SK-N-MC (cell line): ENCODE measurements around the gene RBM28.

Source experiments
- EZH2 ChIP-seq: fragments of 200-600 bp; sonication (generic); IDR thresholded peaks from one replicate; pipeline ENCODE4 v1.6.1; 2017; ENCODE audit warnings: antibody characterized with exemption
- POLR2AphosphoS5 ChIP-seq: IDR thresholded peaks from 2 replicates; pipeline ENCODE4 v1.6.1; 2012; ENCODE audit warnings: mild to moderate bottlenecking, low read depth, low read length, borderline replicate concordance

DNA sequence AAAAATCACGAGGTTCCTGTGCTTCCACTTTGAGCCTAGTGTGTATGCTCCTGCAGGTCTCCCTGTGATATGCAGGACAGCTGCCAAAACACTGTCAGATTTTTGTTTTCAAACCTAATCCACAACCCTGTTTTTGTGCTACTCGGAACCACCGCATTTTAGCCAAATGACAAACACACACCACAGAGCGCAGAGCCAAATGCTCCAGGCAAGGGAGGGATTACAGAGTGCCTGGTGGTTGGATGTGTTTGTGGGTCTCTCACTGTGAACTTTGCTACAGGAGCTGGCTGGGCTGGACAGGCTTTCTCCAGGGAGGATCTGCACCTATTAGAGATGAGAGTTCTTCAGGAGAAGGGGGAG is 5.7 kb upstream of the RBM28 start:
- TF ChIP-seq EZH2 (no peak), POLR2AphosphoS5 (no peak)
